KMS-11 (cell line): ENCODE measurements around the gene TMOD1.

Source experiments
- H2AFZ ChIP-seq: fragments of 200-600 bp; sonication (generic); 2 replicates; pipeline ENCODE4 v1.6.1; 2016; ENCODE audit warnings: antibody characterized with exemption, mixed run types, low read depth
- H3K27ac ChIP-seq: fragments of 200-600 bp; sonication (generic); 2 replicates; pipeline ENCODE4 v1.6.1; 2016; ENCODE audit warnings: mild to moderate bottlenecking, mixed run types
- H3K27me3 ChIP-seq: fragments of 200-600 bp; sonication (generic); 2 replicates; pipeline ENCODE4 v1.6.1; 2017; ENCODE audit warnings: mild to moderate bottlenecking, low read depth, mixed run types, moderate library complexity; ENCODE audit not compliant: insufficient read depth
- H3K36me3 ChIP-seq: fragments of 200-600 bp; sonication (generic); 2 replicates; pipeline ENCODE4 v1.6.1; 2017; ENCODE audit warnings: mild to moderate bottlenecking, mixed run types; ENCODE audit not compliant: insufficient read depth
- H3K4me1 ChIP-seq: fragments of 200-600 bp; sonication (generic); 2 replicates; pipeline ENCODE4 v1.6.1; 2016; ENCODE audit warnings: mild to moderate bottlenecking, low read depth, mixed run types; ENCODE audit not compliant: poor library complexity, severe bottlenecking
- H3K4me2 ChIP-seq: fragments of 200-600 bp; sonication (generic); 2 replicates; pipeline ENCODE4 v1.7.0; 2016; ENCODE audit warnings: mild to moderate bottlenecking, mixed run types
- H3K4me3 ChIP-seq: fragments of 200-600 bp; sonication (generic); IDR thresholded peaks from 2 replicates; pipeline ENCODE4 v1.6.1; 2017; ENCODE audit warnings: low read depth, low read length, mixed read lengths; ENCODE audit not compliant: insufficient read depth
- H3K79me2 ChIP-seq: fragments of 200-600 bp; sonication (generic); 2 replicates; pipeline ENCODE4 v1.6.1; 2016; ENCODE audit warnings: low read depth, mixed run types; ENCODE audit not compliant: insufficient read depth
- H3K9ac ChIP-seq: fragments of 200-600 bp; sonication (generic); 2 replicates; pipeline ENCODE4 v1.6.1; 2016; ENCODE audit warnings: mild to moderate bottlenecking, mixed run types
- H4K20me1 ChIP-seq: fragments of 200-600 bp; sonication (generic); 2 replicates; pipeline ENCODE4 v1.6.1; 2016; ENCODE audit warnings: mild to moderate bottlenecking, mixed run types; ENCODE audit not compliant: insufficient read depth
- CTCF ChIP-seq: fragments of 200-600 bp; sonication (generic); conservative IDR thresholded peaks from 2 replicates; pipeline ENCODE4 v1.6.1; 2017; ENCODE audit warnings: low read depth, mild to moderate bottlenecking, antibody characterized with exemption, low read length, moderate library complexity, mixed read lengths

The TMOD1 gene

DNA sequence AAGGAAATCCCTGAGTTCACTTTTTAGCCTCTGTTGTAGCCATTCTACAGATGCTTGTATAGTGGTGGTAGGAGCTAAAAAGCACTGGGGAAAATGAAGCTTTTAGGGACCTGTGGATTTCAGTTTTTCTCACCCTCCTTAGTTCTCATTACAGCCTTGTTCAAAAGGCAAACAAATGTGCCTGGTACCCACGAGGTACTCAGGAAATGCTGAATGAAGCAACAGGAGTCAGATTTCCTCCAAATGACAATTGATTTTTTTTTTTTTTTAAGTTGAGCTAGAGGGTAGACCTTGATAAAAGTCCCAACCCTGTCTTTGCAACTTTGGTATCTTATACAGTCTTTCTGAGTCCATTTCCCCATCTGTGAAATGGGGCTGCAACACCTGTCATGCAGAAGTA lies 21.3 kb upstream of the TMOD1 start:
- H3K27ac ChIP-seq = no peak overlapping the region
- no peaks in the 10 kb centered on the region for H3K79me2 ChIP-seq
- no peak overlapping the region for H3K9ac ChIP-seq
- peak overlapping the region; percentile 96; the same call in 1 of the 2 replicates for H3K4me2 ChIP-seq
- no peak overlapping the region for H3K4me3 ChIP-seq
- peaks cover 4% of the 10 kb centered on the region; the same call in 1 of the 2 replicates for H3K36me3 ChIP-seq
- H4K20me1 ChIP-seq = no peaks in the 10 kb centered on the region
- H3K27me3 ChIP-seq = no peaks in the 10 kb centered on the region
- TF ChIP-seq CTCF = no peak
- H2AFZ ChIP-seq = no peak overlapping the region
- peaks cover 49% of the 10 kb centered on the region for H3K4me1 ChIP-seq

GRCh38 chr9:97480749-97481148 lies 20.7 kb upstream of the TMOD1 start:
- Histone ChIP-seq H4K20me1 (no peaks in the 10 kb centered on the region), H3K27ac (no peak overlapping the region), H3K4me3 (no peak overlapping the region), H3K9ac (no peak overlapping the region), H2AFZ (no peak overlapping the region), H3K4me2 (peak overlapping the region; percentile 96; the same call in 1 of the 2 replicates), H3K27me3 (no peaks in the 10 kb centered on the region), H3K79me2 (no peaks in the 10 kb centered on the region), H3K4me1 (peaks cover 49% of the 10 kb centered on the region), H3K36me3 (peaks cover 4% of the 10 kb centered on the region; the same call in 1 of the 2 replicates)
- no peak for TF ChIP-seq CTCF

DNA sequence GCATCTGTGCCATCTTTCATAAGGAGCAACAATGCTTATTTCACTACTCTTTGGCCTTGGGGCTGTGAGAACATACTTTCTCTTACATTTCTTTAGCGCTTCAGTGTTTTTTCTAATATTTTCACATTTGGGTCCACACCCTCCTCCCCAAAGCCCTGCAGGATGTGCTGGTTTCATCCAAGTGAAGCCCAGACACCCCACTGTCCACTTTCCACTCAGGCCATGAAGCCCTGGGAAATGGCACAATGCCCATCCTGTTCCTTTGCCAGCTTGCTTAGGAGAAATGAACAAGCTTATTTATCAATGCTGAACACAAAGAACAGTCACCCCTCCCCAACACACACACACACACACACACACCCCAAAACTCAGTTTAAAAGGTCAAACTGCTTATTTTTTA lies 17.3 kb upstream of the TMOD1 start:
- Histone ChIP-seq H3K79me2 (no peaks in the 10 kb centered on the region), H3K4me2 (no peak overlapping the region)

GRCh38 chr9:97487107-97487506 lies 14.4 kb upstream of the TMOD1 start:
- 0 out of 2 replicates have a peak, but pooled peaks have one; percentile 30 for TF ChIP-seq CTCF
- Histone ChIP-seq H3K27ac (no peak overlapping the region), H3K4me2 (no peak overlapping the region), H3K27me3 (no peaks in the 10 kb centered on the region), H2AFZ (no peak overlapping the region), H3K4me3 (no peak overlapping the region), H4K20me1 (no peaks in the 10 kb centered on the region), H3K9ac (no peak overlapping the region), H3K4me1 (no peaks in the 10 kb centered on the region), H3K79me2 (no peaks in the 10 kb centered on the region), H3K36me3 (peaks cover 4% of the 10 kb centered on the region; the same call in 1 of the 2 replicates)

More for the DNA sequence above, 17.3 kb upstream of the TMOD1 start:
- H3K27ac ChIP-seq = no peak overlapping the region
- no peak overlapping the region for H3K4me3 ChIP-seq
- no peak overlapping the region for H2AFZ ChIP-seq
- H3K36me3 ChIP-seq = peaks cover 4% of the 10 kb centered on the region; the same call in 1 of the 2 replicates
- peaks cover 29% of the 10 kb centered on the region for H3K4me1 ChIP-seq
- no peaks in the 10 kb centered on the region for H3K27me3 ChIP-seq
- no peaks in the 10 kb centered on the region for H4K20me1 ChIP-seq
- no peak overlapping the region for H3K9ac ChIP-seq
- TF ChIP-seq CTCF = no peak
